ENCODE results near the gene S100A12.
"Not testable (repeated sequence)": the region's sequence is repeated elsewhere in the genome, so short reads cannot be mapped to it uniquely, and the experiment has no call there.

Gene S100A12

DNA sequence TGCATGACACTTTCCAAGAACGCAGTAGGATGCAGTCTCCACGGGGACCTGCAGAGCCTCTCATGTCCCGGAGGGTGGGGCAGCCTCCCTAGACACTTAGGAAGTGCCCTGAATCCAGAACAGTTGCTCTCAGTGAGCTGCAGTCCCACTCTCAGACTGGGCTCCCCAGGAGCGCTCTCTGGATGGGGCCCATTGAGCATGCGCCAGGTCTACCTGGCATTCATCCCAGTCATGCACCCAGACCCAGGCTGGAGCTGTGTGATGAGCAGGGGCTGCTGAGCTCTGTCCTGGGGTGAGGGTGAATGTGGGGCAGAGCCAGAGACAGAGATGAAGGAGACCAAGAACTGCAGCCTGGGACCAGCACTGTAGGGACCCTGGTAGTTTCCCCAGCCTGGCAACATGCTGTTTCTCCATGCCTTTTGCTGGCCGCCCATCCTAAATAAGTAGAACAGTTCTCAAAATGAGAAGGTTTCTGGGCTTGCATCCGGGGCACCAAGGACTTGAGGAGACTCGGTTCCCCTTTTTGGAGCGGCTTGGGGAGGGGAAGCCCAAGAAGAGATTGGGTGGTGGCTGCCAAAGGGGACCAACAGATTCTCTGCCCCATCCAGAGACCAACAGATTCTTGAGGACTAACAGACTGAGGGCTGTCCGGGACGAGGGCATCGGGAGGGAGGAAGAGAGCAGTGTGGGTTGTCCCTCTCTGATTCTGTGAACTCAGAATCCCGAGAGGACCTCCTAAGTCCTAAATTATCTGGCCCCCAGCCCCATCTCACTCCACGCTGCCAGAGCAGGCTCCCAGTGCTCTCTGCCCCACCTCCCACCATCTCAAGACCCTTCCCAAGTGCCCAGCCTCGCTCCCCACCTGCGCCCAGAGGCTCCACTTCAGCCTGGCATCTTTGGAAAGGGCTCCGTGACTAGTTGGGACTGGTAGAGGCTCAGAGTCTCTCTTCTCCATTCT, 25.8 kb downstream of the S100A12 start:
- peak; percentile 35 to 48 (median 37) for DNase-seq

DNA sequence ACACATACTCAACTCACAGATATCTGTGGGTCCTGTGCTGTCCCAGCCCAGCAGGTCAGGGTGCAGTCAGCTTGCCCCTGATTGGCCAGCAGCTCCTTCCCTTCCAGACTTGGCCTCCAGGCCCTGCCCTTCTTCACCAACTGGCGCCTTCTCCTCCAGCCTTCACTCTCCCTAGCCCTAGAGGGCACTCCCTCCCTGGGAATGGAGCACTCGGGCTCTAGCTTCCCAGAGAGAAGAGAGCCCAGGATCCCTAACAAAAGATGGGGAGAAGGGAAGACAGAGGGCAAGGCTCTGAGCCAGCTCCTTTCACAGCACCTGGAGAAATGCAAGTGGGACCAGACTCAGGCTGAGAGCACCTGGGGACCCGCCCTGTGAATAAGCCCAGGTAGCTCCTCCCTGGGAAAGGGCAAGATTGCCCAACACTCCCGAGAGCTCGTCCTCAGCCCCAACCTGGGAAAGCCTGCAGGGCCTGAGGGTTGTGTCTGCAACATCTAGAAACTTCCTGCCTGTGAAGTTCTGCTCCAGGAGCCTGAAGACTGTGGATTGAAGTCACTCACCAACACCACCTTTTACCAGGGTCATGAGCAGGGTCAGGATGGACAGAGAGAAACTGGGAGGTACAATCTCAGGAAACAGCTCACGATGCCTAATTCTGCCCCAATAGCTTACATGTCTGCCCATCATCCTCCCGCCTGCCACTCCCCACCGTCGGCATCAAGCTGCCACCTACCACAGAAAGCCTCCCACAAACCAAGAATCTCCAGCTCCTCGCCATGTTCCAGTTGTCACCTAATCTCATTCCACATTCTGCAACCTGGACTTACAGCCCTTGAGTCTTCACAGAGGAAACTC, 26.7 kb downstream of the S100A12 start, which contains the start of gene PGLYRP4:
PGLYRP4 (minus strand) TSS at position 331 of the 852 bp plus-strand sequence. CDS start 909 bp downstream, outside the sequence.
- DNase-seq: no peak

GRCh38 chr1:153347856-153348255, 27.6 kb downstream of the S100A12 start:
- DNase-seq: no peak

DNA sequence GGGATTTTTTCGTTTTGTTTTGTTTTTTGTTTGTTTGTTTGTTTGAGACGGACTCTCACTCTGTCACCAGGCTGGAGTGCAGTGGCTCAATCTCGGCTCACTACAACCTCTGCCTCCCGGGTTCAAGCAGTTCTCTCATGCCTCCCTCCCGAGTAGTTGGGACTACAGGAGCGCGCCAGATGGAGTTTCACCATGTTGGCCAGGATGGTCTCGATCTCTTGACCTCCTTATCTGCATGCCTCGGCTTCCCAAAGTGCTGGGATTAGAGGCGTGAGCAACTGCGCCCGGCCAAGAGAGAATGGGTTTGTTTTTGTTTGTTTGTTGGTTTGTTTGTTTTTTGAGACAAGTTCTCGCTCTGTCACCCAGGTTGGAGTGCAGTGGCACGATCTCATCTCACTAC, 28.4 kb downstream of the S100A12 start:
- not testable (repeated sequence) for DNase-seq

GRCh38 chr1:153346077-153346723, 29.2 kb downstream of the S100A12 start:
- DNase-seq: no peak

DNA sequence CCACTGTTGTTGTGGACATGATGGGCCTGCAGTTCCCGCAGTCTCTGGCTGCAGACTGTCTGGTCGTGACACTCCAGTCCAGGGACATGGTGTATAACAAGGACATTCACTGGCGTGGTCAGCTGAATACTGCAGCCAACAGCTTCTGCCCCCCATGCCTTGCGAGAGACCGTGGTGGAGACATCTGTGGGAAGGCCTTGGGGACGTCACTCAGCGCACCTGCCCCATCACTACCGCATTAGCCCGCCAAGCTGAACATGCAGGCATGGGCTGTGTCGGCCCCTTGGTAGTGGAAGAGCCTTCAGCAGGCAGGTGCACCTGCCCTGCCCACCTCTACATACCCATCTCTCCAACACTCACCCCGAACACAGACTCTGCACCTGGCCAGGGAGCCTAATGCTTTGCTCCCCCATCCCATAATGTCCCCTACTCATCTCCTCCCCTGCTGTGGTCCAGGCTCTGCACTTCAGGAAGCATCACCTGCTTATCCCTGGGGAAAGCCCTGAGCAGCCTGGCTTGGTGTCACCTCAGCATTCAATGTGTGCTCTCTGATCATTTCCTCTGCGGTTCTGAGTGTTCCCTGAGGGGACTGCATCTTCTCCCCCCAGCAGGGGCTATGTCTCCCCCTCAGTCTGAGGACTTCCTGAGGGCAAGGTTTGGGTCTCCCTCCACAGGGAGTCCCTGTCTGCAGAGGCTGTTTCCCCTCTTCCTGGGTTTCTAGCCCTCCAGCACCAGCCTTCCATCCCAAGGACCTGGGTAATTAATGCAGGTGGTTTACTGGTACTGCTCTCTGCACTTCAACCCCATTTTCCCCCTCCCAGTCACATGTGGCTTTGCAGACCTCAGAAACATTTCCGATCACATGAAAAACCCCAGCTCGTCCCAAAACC, 30.0 kb downstream of the S100A12 start:
- no peak for DNase-seq

GRCh38 chr1:153344718-153345025, 30.7 kb downstream of the S100A12 start:
- DNase-seq: peak; percentile 48 to 58 (median 54)

DNA sequence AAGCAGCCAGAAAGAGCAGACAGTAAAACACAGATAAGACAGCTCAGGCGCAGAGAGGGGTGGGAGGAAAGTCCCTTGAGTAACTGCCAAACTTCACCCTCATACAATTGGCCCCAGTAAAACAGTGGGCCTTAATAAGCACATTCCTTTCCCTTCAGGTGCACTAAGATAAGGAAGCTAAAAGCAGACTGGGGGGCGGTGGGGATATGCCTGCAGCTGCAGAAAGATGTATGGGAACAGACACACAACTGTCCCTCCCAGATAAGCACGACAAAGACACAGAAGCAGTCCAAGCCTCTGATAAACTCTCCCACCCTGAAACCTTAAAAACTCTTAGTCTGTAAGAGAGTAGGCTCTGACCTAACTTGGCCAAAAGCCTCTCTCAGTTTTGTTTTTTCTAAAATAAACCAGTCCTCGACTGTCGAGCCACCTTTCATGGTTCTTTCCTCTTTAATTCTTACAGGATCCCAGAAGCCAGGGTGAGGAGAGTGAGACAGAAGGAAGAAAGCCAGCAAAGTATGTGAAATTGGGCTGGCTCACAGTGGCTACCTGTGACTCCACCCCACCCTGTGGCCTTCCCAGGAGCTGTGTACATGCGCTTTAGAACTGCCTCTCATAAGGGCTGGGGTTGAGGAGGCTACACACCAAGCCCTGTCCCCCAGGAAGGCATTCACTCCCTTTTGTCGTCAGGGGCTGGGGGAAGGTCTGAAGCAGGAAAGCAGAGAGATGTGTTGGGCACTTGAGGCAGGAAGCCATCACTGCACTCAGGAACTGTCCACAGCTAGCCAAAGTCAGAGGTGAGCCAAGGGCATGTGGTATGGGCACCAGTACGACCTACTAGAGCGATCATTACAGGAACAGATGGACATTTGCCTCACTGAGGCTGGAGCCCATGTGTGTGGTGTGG, 31.4 kb downstream of the S100A12 start:
- no peak for DNase-seq

GRCh38 chr1:153343040-153343681, 32.3 kb downstream of the S100A12 start:
- peak in 1 of 3 donors; percentile 16 for DNase-seq

DNA sequence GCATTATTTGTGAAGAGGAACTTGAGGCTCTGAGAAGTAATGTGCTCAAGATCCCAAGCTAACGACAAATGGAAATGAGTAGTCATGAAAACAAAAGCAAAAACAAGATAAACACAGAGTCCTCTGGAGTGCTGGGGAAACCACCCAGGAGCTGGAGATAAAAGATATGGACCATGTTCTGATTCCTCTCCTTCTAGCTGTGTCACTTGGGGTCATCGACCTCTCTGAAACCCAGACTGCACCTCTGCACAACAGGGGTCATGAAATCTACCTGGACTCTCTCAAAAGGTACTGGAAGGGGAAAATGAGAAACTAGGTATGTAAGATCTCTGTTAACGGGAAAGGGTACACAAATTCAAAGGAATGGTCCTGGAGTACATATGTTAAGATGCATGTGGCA, 33.2 kb downstream of the S100A12 start:
- peak in 1 of 3 donors; percentile 17 for DNase-seq

GRCh38 chr1:153341431-153341934, 33.9 kb downstream of the S100A12 start:
- DNase-seq: no peak

DNA sequence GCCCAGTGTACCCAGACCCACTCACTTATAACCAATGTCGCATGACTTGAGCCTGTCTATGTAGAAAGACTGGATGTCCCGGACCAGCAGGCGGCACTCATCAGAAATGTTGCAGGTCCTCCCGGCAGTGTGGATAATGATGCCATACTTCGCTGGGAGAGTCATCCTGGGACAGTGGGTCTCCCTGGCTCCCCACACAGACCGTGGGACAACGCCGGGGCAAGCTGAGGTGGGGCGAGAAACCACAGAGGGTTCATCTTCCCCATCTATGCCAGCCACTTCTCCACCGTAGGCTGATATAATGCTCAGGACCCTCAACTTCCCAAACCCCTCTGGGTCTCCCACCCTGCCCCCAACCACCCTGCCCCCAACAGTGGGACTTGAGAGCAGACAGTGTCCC, 35.1 kb downstream of the S100A12 start:
- DNase-seq: no peak

DNA sequence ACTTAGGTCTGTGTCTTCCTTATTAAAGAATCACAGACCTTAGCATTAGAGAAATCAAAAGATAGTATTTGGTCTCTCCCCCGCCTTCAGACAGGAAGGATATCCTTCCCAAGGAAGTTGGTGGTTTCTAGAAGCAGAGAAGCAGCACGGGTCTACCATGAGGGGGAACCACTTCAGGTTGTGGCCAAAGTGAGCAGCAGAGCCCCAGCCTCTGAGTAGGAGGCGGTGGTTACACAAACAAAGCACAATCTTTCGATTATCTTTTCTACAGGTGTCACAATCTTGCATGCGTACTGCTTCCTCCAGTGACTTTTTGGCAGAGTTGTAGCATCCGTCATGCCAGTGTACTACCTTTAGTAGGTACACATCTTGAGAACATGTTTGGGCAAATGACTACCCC, 35.6 kb downstream of the S100A12 start:
- DNase-seq: peak in 1 of 3 donors; percentile 18

GRCh38 chr1:153337980-153338853, 37.2 kb downstream of the S100A12 start:
- peak in 1 of 3 donors; percentile 15 for DNase-seq

- peak in 1 of 3 donors; percentile 13 for DNase-seq
Observed at GRCh38 chr1:153336650-153337049, 38.8 kb downstream of the S100A12 start.

DNA sequence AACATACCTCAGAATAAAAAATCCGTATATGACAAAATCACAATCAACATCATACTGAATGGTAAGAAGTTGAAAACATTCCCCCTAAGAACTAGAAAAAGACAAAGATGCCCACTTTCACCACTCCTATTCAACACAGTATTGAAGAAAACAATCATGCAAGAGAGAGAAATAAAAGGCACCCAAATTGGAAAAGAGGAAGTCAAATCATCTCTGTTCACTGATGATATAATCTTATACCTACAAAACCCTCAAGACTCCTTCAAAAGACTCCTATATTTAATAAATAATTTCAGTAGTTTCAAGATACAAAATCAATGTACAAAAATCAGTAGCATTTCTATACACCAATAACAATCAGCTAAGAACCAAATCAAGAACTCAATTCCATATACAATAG, 41.5 kb downstream of the S100A12 start:
- DNase-seq: no peak

DNA sequence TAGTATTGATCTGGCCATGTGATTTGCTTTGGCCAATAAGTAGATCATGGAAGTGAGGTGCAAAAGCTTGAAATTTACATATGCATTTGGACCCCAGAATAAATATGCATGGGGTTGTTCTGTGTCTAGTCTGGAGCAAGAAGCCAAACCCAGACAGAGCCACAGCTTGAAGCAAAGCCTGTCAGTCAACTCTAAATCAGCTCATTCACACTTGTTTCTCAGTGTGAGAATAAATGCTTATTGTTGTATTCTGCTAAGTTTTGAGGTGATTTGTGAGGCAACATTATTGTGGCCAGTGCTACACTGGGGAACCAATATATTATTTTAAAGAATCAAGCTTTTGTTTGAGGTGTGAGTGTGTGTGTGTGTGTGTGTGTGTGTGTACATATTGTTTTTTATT, 50.5 kb downstream of the S100A12 start:
- no peak for DNase-seq

Data from suppressor macrophage treated with lipopolysaccharide for 1 hour (primary cell).